Progenitor cell of endocrine pancreas (in vitro differentiated cells): Measurements from ENCODE around the gene DMGDH. TPM values are rescaled to one million over a fixed set of nuclear protein-coding genes. Genes with fewer than 3 reads are reported as not detected.

Source experiments
- DNase-seq: peaks from one replicate; pipeline ENCODE4 v3.0.0; 2021; ENCODE audit warnings: low spot score; ENCODE audit not compliant: unreplicated experiment
- H3K27ac Mint-ChIP-seq: 2 replicates; pipeline ENCODE4 v1.8.0; 2021; ENCODE audit warnings: mild to moderate bottlenecking, moderate library complexity, mixed read lengths
- H3K27me3 Mint-ChIP-seq: 2 replicates; pipeline ENCODE4 v1.8.0; 2021; ENCODE audit warnings: mixed read lengths
- H3K36me3 Mint-ChIP-seq: 2 replicates; pipeline ENCODE4 v1.8.0; 2022; ENCODE audit warnings: mixed read lengths; ENCODE audit not compliant: insufficient read depth
- H3K4me1 Mint-ChIP-seq: 2 replicates; pipeline ENCODE4 v1.8.0; 2021; ENCODE audit warnings: low read depth, mixed read lengths
- H3K4me3 Mint-ChIP-seq: 2 replicates; pipeline ENCODE4 v1.8.0; 2021; ENCODE audit warnings: low read depth, mild to moderate bottlenecking, moderate library complexity, mixed read lengths
- H3K9me3 Mint-ChIP-seq: 2 replicates; pipeline ENCODE4 v1.8.0; 2021; ENCODE audit warnings: low read depth, mixed read lengths
- total RNA-seq: library from RNA; stranded (reverse); gene quantifications from 2 replicates; pipeline ENCODE4 v1.2.1, GENCODE V29; 2021
- TF ChIP-seq, protein P1 (sequence below): fragments of 200-600 bp; sonication (generic); IDR thresholded peaks from one replicate; pipeline ENCODE4 v1.5.0; 2021; ENCODE audit warnings: antibody characterized with exemption, mild to moderate bottlenecking; ENCODE audit not compliant: unreplicated experiment

DMGDH gene
- total RNA-seq, 1 donor from 2014 or later = 0.84 TPM

DNA sequence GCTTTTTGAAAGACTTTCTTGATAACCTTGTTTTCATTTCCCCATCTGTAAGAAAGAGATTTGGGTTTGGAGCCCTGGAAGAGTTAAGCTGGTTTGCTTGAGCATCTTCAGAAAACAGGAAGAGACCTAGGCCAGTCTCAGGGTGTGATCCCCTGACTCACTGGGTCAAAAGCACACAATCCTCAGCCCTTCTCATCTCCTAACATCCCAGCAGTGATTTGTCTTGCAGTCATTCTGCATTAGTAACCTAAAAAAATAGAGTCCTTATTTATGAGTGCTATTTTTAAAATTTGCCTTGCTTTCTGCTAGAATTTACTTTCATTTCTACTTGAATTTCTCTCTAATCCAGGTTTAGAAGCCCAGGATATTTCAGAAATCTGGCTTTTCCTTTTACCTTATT lies 68.0 kb downstream of the DMGDH start:
- Mint-ChIP-seq H3K27ac (no peak overlapping the region), H3K36me3 (no peaks in the 10 kb centered on the region), H3K27me3 (peaks cover 6% of the 10 kb centered on the region), H3K9me3 (no peaks in the 10 kb centered on the region), H3K4me3 (no peak overlapping the region), H3K4me1 (peaks cover 10% of the 10 kb centered on the region)
- TF ChIP-seq, protein P1, sequence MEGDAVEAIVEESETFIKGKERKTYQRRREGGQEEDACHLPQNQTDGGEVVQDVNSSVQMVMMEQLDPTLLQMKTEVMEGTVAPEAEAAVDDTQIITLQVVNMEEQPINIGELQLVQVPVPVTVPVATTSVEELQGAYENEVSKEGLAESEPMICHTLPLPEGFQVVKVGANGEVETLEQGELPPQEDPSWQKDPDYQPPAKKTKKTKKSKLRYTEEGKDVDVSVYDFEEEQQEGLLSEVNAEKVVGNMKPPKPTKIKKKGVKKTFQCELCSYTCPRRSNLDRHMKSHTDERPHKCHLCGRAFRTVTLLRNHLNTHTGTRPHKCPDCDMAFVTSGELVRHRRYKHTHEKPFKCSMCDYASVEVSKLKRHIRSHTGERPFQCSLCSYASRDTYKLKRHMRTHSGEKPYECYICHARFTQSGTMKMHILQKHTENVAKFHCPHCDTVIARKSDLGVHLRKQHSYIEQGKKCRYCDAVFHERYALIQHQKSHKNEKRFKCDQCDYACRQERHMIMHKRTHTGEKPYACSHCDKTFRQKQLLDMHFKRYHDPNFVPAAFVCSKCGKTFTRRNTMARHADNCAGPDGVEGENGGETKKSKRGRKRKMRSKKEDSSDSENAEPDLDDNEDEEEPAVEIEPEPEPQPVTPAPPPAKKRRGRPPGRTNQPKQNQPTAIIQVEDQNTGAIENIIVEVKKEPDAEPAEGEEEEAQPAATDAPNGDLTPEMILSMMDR = no peak
- no peak for DNase-seq

DNA sequence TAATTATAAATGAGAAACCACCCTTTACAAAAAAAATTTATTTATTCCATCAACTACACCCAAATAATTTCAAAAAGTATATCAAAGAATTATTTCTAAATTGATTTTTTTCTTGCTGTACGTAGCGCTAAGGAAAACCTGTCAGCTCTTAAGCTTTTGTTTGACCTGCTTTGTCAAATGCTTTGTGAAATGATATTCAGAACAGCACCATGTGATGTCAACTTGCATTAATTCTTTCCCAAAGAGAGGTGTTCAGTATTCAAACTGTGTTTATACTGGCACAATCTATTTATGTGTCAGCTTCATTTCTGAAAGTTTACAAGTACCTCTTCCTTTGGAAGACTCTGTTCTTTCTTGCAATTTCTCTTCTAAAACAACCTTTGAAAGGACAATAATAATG lies 72.4 kb downstream of the DMGDH start:
- H3K36me3 Mint-ChIP-seq = peaks cover 2% of the 10 kb centered on the region
- TF ChIP-seq, protein P1 = no peak

DNA sequence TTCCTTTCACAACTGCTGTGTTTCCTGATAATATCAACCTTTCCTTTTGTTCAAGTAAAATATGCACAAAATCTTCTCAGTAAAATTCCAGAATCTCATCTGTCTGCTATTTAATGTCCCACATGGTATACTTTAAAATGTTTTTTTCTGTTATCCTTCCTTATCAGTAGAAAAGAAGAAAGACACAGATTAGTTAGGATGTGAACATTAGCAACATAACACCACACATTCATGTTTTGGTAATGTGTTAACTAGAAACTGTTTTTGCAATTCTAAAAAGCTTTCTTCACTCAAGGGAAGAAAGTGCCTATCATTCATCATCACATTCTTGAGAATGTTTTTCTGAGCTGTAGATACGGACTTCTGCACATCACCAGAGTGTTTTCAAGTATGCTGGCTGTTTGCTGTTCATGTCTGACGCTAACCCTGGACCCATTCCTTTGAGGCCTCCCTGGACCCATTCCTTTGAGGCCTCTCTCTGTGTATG lies 73.9 kb downstream of the DMGDH start:
- Mint-ChIP-seq H3K36me3 (peaks cover 2% of the 10 kb centered on the region), H3K4me3 (no peak overlapping the region), H3K4me1 (no peaks in the 10 kb centered on the region), H3K9me3 (peaks cover 6% of the 10 kb centered on the region), H3K27ac (no peak overlapping the region), H3K27me3 (peaks cover 3% of the 10 kb centered on the region)
- DNase-seq = no peak
- TF ChIP-seq, protein P1 = no peak

More for the DNA sequence above, 72.4 kb downstream of the DMGDH start:
- H3K27me3 Mint-ChIP-seq = peaks cover 3% of the 10 kb centered on the region
- H3K4me1 Mint-ChIP-seq = peaks cover 5% of the 10 kb centered on the region
- no peak for DNase-seq
- no peak overlapping the region for H3K4me3 Mint-ChIP-seq
- H3K9me3 Mint-ChIP-seq = peaks cover 6% of the 10 kb centered on the region
- H3K27ac Mint-ChIP-seq = no peak overlapping the region

DNA sequence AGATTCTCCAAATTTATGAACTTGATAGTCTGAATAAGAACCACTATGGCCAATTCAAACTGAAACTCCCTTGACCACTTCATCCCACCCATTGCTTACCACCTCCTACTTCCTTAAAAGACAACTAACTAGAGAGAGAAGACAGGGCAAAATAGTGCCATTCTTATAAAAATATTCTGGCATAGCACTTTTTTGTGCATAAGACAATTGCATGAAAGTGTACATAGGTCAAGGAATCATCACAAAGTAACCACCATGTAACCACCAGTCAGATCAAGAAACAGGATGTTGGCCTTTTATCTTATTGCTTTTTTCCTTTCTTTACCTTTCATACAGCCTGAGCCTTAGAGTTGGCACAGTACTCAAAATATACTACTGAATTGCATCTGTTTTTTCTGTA lies 76.3 kb downstream of the DMGDH start:
- peaks cover 2% of the 10 kb centered on the region for H3K36me3 Mint-ChIP-seq
- peaks cover 6% of the 10 kb centered on the region for H3K9me3 Mint-ChIP-seq
- TF ChIP-seq, protein P1 = no peak
- no peak overlapping the region for H3K27ac Mint-ChIP-seq
- no peak overlapping the region for H3K4me3 Mint-ChIP-seq
- H3K27me3 Mint-ChIP-seq = peaks cover 9% of the 10 kb centered on the region
- no peaks in the 10 kb centered on the region for H3K4me1 Mint-ChIP-seq
- no peak for DNase-seq

DNA sequence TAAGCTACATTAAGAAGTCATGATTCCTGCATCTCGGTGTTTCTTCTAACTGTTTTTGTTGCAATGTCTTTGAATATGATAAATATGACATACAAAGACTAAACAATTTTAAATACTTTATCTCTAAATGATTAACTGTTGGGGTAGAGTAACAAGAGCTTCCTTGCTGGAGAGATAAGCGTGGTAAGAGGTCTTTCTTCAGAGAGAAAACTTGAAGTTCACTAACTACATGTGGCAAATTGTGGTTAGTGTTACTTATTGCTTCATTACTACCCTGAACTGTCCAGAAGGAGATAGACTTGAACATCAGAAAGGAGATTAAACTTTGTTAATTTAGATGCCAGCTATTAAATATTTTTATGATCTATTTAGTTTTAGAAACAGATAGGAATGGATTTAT lies 77.3 kb downstream of the DMGDH start:
- H3K9me3 Mint-ChIP-seq = peaks cover 6% of the 10 kb centered on the region
- peaks cover 10% of the 10 kb centered on the region for H3K27me3 Mint-ChIP-seq
- H3K27ac Mint-ChIP-seq = no peak overlapping the region
- H3K36me3 Mint-ChIP-seq = peaks cover 2% of the 10 kb centered on the region
- no peak for DNase-seq
- H3K4me3 Mint-ChIP-seq = no peak overlapping the region
- no peaks in the 10 kb centered on the region for H3K4me1 Mint-ChIP-seq
- TF ChIP-seq, protein P1 = no peak
